ENCODE data around the gene TCTN3. TPM values are rescaled to one million over a fixed set of nuclear protein-coding genes. Genes with fewer than 3 reads are reported as not detected.
"Not testable (repeated sequence)": the region's sequence is repeated elsewhere in the genome, so short reads cannot be mapped to it uniquely, and the experiment has no call there.

Gene TCTN3
- polyA plus RNA-seq, 1 of the 3 experiments (the other 2 are of a cell fraction), result 39.5 TPM

GRCh38 chr10:95728526-95728925 lies 34.8 kb upstream of the TCTN3 start:
- DNase-seq, result no peak
- Histone ChIP-seq H3K9ac (no peak overlapping the region), H3K4me3 (ENCODE audit: low read depth in 2 of 2, low read length in 1 of 2) (no peak overlapping the region), H4K20me1 (ENCODE audit: insufficient read depth) (no peaks in the 10 kb centered on the region), H3F3A (replicated peaks; ENCODE audit: insufficient read depth) (no peaks in the 10 kb centered on the region), H3K27ac (ENCODE audit: low read depth in 2 of 2, low read length in 1 of 2) (no peak overlapping the region), H3K79me2 (ENCODE audit: insufficient read depth) (no peaks in the 10 kb centered on the region), H3K4me2 (no peak overlapping the region), H3K4me1 (ENCODE audit: control insufficient read depth in 1 of 2, insufficient read depth in 2 of 2, low read depth in 1 of 2, low read length in 1 of 2) (no peaks in the 10 kb centered on the region), H2AFZ (ENCODE audit: low read depth) (no peak overlapping the region), H3K9me2 (no peaks in the 10 kb centered on the region), H3K9me3 (no peaks in the 10 kb centered on the region), H3K36me3 (replicated peaks in 1 of 2; ENCODE audit: control insufficient read depth in 1 of 2, insufficient read depth in 2 of 2, low read length in 1 of 2) (no peaks in the 10 kb centered on the region), H3K27me3 (ENCODE audit: insufficient read depth) (no peaks in the 10 kb centered on the region; the same call in 1 of the 2 replicates)
- ChIA-PET CTCF (interaction anchor here (0.7 to 2.1 kb wide), 5 partner anchors 19 to 298 kb away, joined by 3 to 9 read pairs (median 3); partner anchors contain the start of gene TCTN3), POLR2A (no interaction called here)
- 2% methylated on average over 4 of the region's 4 CpGs for WGBS (ENCODE audit: low lambda C conversion rate)
- TF ChIP-seq REST (IDR thresholded peaks at IDR 0.05; ENCODE audit: low read depth, low read length) (no peak), RAD21 (IDR thresholded peaks at IDR 0.05; ENCODE audit: low read length) (peak; percentile 34)

- H3K36me3 ChIP-seq (replicated peaks in 1 of 2; ENCODE audit: control insufficient read depth in 1 of 2, insufficient read depth in 2 of 2, low read length in 1 of 2); H3K9me3 ChIP-seq; H3K4me3 ChIP-seq (ENCODE audit: low read depth in 2 of 2, low read length in 1 of 2); H3K4me1 ChIP-seq (ENCODE audit: control insufficient read depth in 1 of 2, insufficient read depth in 2 of 2, low read depth in 1 of 2, low read length in 1 of 2); H3K27ac ChIP-seq (ENCODE audit: low read depth in 2 of 2, low read length in 1 of 2); H4K20me1 ChIP-seq (ENCODE audit: insufficient read depth); H2AFZ ChIP-seq (ENCODE audit: low read depth); DNase-seq; H3K4me2 ChIP-seq; H3K9ac ChIP-seq; H3K27me3 ChIP-seq (ENCODE audit: insufficient read depth); H3K79me2 ChIP-seq (ENCODE audit: insufficient read depth); POLR2A ChIA-PET; H3F3A ChIP-seq (replicated peaks; ENCODE audit: insufficient read depth); CTCF ChIA-PET; H3K9me2 ChIP-seq: not testable (repeated sequence)
- 14% methylated on average over 4 of the region's 4 CpGs for WGBS (ENCODE audit: low lambda C conversion rate)
Observed at GRCh38 chr10:95722496-95722895, 28.8 kb upstream of the TCTN3 start.

GRCh38 chr10:95720745-95721144 lies 27.0 kb upstream of the TCTN3 start:
- H3K9me3 ChIP-seq; H3K4me1 ChIP-seq (ENCODE audit: control insufficient read depth in 1 of 2, insufficient read depth in 2 of 2, low read depth in 1 of 2, low read length in 1 of 2); H3K4me2 ChIP-seq; H3K4me3 ChIP-seq (ENCODE audit: low read depth in 2 of 2, low read length in 1 of 2); H4K20me1 ChIP-seq (ENCODE audit: insufficient read depth); POLR2A ChIA-PET; H3K36me3 ChIP-seq (replicated peaks in 1 of 2; ENCODE audit: control insufficient read depth in 1 of 2, insufficient read depth in 2 of 2, low read length in 1 of 2); H3F3A ChIP-seq (replicated peaks; ENCODE audit: insufficient read depth); H3K27me3 ChIP-seq (ENCODE audit: insufficient read depth); H3K27ac ChIP-seq (ENCODE audit: low read depth in 2 of 2, low read length in 1 of 2); DNase-seq; H3K9ac ChIP-seq; H2AFZ ChIP-seq (ENCODE audit: low read depth); H3K9me2 ChIP-seq; H3K79me2 ChIP-seq (ENCODE audit: insufficient read depth); CTCF ChIA-PET: not testable (repeated sequence)
- WGBS (ENCODE audit: low lambda C conversion rate), result 11% methylated on average over 7 of the region's 7 CpGs
